Testis (tissue), 3 donors: Measurements from ENCODE around the gene LIMA1. TPM values are rescaled to one million over a fixed set of nuclear protein-coding genes. Genes with fewer than 3 reads are reported as not detected.

Experiments used
- DNase-seq: peaks from one replicate; pipeline ENCODE4 v3.0.0-alpha.2; 2019
- H3K27ac ChIP-seq, 2 donors: fragments of 200-600 bp; sonication (generic); one replicate each; pipeline ENCODE4 v1.5.1; 2019
- H3K27me3 ChIP-seq: fragments of 200-600 bp; sonication (generic); one replicate; pipeline ENCODE4 v1.5.1; 2019
- H3K36me3 ChIP-seq: fragments of 200-600 bp; sonication (generic); one replicate; pipeline ENCODE4 v1.5.1; 2017; ENCODE audit warnings: low read depth; ENCODE audit errors: missing control alignments
- H3K4me1 ChIP-seq: fragments of 200-600 bp; sonication (generic); one replicate; pipeline ENCODE4 v1.5.1; 2019
- H3K4me3 ChIP-seq, 2 donors: fragments of 200-600 bp; sonication (generic); one replicate each; pipeline ENCODE4 v1.5.1; 2017 to 2019
- H3K9me3 ChIP-seq: fragments of 200-600 bp; sonication (generic); one replicate; pipeline ENCODE4 v1.5.1; 2017
- POLR2A ChIP-seq: fragments of 450-650 bp; IDR thresholded peaks from one replicate; pipeline ENCODE4 v1.6.1; 2017; ENCODE audit warnings: antibody characterized with exemption, mild to moderate bottlenecking, moderate library complexity
- WGBS, 2 donors: methylation state at CpG; one replicate each; pipeline ENCODE4 v1.1.5; 2018; 5-methylcytosine and 5-hydroxymethylcytosine counted together
- intact Hi-C: fragments of 100-400 bp; cut with DNase I; formaldehyde crosslinking; loops from one replicate; pipeline ENCODE4 v1.15.1; 2023; ENCODE audit warnings: low total_unique reads
- polyA plus RNA-seq: library from polyadenylated mRNA; stranded (reverse); fragments of 350-450 nt; fragmentation: Illumina TruSeq; extraction: RNeasy Lipid Tissue Mini Kit (QIAGEN cat#74804); gene quantifications from one replicate; pipeline ENCODE4 v1.2.3, GENCODE V29; 2014; ENCODE audit warnings: low read depth, low replicate concordance; ENCODE audit not compliant: insufficient read depth
- total RNA-seq, 2 donors: library from RNA; depleted of rRNA; stranded (reverse); fragments of >200 nt; gene quantifications; one replicate each; pipeline ENCODE4 v1.2.3, GENCODE V29; 2016
- TF ChIP-seq, protein P1 (sequence below), 3 experiments: fragments of 450-650 bp in 2 of 3; fragments of 200-600 bp in 1 of 3; sonication (generic) in 1 of 3; IDR thresholded peaks; one replicate each; pipeline ENCODE4 v1.5.1; 2016 to 2019; ENCODE audit warnings: antibody characterized with exemption in 3 of 3, mild to moderate bottlenecking in 2 of 3, moderate library complexity in 1 of 3

LIMA1 gene
- total and polyA plus RNA-seq, 3 donors from 2014 or later = 37.8 to 42.8 (median 41.0) TPM

DNA sequence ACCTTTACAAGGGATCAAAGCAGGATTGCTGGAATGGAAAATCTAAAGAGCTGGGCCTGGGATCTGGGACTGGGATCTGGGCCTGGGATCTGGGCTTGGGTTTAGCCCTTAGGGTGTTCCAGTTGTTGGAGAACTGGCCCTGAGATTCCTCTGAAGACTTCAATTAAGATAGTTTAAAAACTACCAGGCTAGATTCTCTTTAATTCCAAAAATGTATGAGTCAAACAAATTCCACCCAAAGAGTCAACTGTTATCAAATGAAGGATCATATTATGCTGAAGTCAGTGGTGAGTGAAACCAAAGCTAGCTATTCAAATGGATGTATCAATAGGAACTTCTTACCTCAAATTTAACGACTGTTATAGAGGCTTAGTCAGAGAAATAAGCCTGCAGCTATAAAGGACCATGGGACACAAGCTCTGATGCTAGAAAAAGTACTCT is 40.5 kb downstream of the LIMA1 start:
- Histone ChIP-seq H3K27me3 (no peaks in the 10 kb centered on the region), H3K4me3 (no peak overlapping the region), H3K9me3 (no peaks in the 10 kb centered on the region), H3K36me3 (no peaks in the 10 kb centered on the region), H3K4me1 (peaks cover 39% of the 10 kb centered on the region), H3K27ac (peak overlapping the region; percentile 10 to 79)
- intact Hi-C loops = no loop called here
- TF ChIP-seq, protein P1, sequence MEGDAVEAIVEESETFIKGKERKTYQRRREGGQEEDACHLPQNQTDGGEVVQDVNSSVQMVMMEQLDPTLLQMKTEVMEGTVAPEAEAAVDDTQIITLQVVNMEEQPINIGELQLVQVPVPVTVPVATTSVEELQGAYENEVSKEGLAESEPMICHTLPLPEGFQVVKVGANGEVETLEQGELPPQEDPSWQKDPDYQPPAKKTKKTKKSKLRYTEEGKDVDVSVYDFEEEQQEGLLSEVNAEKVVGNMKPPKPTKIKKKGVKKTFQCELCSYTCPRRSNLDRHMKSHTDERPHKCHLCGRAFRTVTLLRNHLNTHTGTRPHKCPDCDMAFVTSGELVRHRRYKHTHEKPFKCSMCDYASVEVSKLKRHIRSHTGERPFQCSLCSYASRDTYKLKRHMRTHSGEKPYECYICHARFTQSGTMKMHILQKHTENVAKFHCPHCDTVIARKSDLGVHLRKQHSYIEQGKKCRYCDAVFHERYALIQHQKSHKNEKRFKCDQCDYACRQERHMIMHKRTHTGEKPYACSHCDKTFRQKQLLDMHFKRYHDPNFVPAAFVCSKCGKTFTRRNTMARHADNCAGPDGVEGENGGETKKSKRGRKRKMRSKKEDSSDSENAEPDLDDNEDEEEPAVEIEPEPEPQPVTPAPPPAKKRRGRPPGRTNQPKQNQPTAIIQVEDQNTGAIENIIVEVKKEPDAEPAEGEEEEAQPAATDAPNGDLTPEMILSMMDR (IDR thresholded peaks at IDR 0.05) = no peak
- no peak for TF ChIP-seq POLR2A
- WGBS, 2 donors = 75 to 88% methylated on average over 1 of the region's 1 CpG
- DNase-seq = no peak

DNA sequence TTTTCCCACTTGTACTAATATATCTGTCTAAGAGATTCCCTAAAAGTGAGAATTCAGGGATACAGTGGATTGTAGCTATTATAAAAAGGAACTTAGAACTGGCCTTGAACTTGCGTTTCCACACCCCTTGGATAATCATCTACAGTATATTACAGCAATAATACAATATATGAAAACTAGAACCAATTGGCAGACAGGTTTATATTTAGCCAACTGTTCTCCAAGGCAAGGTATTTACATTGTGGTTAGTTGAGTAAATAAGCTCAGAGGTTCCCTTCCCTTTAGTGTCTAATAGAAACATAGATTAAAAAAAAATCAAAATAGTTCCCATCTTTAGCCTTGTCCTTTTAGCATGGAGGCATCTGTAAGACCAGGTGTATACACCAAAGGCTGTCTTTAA is 42.1 kb downstream of the LIMA1 start:
- no peak overlapping the region for H3K4me3 ChIP-seq
- H3K9me3 ChIP-seq = no peaks in the 10 kb centered on the region
- peak overlapping the region; percentile 13 to 79 for H3K27ac ChIP-seq
- DNase-seq = no peak
- intact Hi-C loops = no loop called here
- no peak for TF ChIP-seq POLR2A
- TF ChIP-seq, protein P1 (IDR thresholded peaks at IDR 0.05) = no peak
- H3K4me1 ChIP-seq = peaks cover 32% of the 10 kb centered on the region
- no peaks in the 10 kb centered on the region for H3K27me3 ChIP-seq
- 59 to 67% methylated on average over 1 of the region's 1 CpG for WGBS, 2 donors
- no peaks in the 10 kb centered on the region for H3K36me3 ChIP-seq

DNA sequence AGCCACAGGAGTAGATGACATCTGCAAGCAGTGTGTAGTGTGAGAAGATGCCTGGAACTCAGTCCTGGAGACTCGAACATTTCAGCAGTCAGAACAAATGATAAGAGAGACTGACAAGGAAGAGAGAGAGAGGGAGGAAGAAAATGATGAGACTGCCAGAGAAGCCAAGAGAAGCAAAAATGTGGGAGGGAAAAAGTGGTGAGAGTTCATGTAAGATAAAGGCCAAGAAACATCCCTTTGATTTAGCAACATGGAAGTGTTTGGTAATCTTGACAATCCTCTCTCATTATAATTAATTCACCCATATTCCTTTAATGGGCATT is 42.6 kb downstream of the LIMA1 start:
- Histone ChIP-seq H3K4me1 (peaks cover 32% of the 10 kb centered on the region), H3K9me3 (no peaks in the 10 kb centered on the region), H3K27me3 (no peaks in the 10 kb centered on the region), H3K27ac (peak overlapping the region; percentile 13 to 79), H3K36me3 (no peaks in the 10 kb centered on the region), H3K4me3 (no peak overlapping the region)
- 25 to 45% methylated on average over 1 of the region's 1 CpG for WGBS, 2 donors
- intact Hi-C loops = no loop called here
- TF ChIP-seq, protein P1 (IDR thresholded peaks at IDR 0.05) = no peak
- TF ChIP-seq POLR2A = no peak
- no peak for DNase-seq

DNA sequence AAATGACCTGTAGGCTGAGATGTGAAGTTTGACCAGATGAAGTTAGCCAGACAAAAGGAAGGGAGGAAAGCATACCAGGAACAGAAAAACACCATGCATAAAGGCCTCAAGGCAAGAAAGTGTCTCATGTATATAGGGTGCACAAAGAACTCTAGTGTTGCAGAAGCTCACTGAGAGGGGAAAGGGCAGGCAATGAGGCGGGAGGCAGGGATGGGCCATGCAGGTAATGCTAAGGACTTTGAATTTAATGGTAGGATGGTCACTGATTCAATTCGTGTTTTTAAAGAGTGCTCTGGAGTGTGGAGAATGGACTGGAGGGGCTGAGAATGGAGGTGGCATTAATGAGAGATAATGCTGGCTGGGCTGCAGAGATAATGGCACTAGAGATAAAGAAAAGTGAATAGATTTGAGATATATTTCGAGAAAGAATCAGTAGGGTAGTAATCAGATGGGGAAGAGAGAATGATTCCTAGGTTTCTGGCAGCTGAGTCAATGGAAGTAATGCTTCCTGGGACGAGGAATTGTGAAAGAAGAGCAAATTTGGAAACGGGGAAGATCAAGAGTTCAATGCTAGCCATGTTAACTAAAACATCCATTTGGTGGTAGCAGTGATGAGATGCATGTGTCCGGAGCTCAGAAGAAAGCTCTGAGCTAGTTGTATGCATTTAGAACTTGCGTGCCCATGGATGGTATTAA is 43.1 kb downstream of the LIMA1 start:
- WGBS, 2 donors = 78 to 90% methylated on average over 7 of the region's 7 CpGs
- no peak for TF ChIP-seq POLR2A
- TF ChIP-seq, protein P1 (IDR thresholded peaks at IDR 0.05) = no peak
- Histone ChIP-seq H3K4me3 (no peak overlapping the region), H3K9me3 (no peaks in the 10 kb centered on the region), H3K36me3 (no peaks in the 10 kb centered on the region), H3K27ac (peak overlapping the region; percentile 13 to 79), H3K27me3 (no peaks in the 10 kb centered on the region), H3K4me1 (peaks cover 32% of the 10 kb centered on the region)
- DNase-seq = no peak
- intact Hi-C loops = no loop called here

DNA sequence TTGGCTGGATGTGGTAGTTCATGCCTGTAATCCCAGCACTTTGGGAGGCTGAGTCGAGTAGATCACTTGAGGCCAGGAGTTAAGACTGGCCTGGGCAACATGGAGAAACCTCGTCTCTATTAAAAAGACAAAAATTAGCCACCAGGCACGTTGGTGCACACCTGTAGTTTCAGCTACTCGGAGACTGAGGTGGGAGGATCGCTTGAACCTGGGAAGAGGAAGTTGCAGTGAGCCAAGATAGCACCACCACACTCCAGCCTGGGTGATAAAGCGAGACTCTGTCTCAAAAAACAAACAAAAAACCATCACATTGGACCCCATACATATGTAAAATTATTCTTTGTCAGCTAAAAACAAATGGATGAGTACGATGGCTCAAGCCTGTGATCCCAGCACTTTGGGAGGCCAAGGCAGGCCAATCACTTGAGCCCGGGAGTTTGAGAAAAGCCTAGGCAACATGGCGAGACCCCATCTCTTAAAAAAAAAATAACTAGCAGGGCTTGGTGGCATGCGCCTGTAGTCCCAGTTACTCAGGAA is 43.9 kb downstream of the LIMA1 start:
- peaks cover 32% of the 10 kb centered on the region for H3K4me1 ChIP-seq

More for the DNA sequence above, 43.9 kb downstream of the LIMA1 start:
- TF ChIP-seq, protein P1 (IDR thresholded peaks at IDR 0.05) = no peak
- TF ChIP-seq POLR2A = no peak
- Histone ChIP-seq H3K27ac (peak overlapping the region; percentile 4 to 13), H3K27me3 (no peaks in the 10 kb centered on the region), H3K4me3 (no peak overlapping the region), H3K9me3 (no peaks in the 10 kb centered on the region), H3K36me3 (no peaks in the 10 kb centered on the region)
- WGBS, 2 donors = 83 to 84% methylated on average over 10 of the region's 10 CpGs
- intact Hi-C loops = no loop called here
- no peak for DNase-seq
